ENCODE results near the gene COG5.
A peak's percentile ranks its signal among the peaks of the same experiment; 100 is the strongest.

COG5 gene

GRCh38 chr7:107212725-107213124 is 351.0 kb downstream of the COG5 start:
- DNase-seq: no peak

GRCh38 chr7:107210400-107210799 is 353.3 kb downstream of the COG5 start:
- DNase-seq: no peak

GRCh38 chr7:107209565-107209964 is 354.2 kb downstream of the COG5 start:
- DNase-seq: no peak

GRCh38 chr7:107208563-107208962 is 355.2 kb downstream of the COG5 start:
- DNase-seq: no peak

GRCh38 chr7:107208024-107208521 is 355.6 kb downstream of the COG5 start:
- no peak for DNase-seq

GRCh38 chr7:107207459-107207858 is 356.3 kb downstream of the COG5 start:
- no peak for DNase-seq

- DNase-seq: no peak
Observed at GRCh38 chr7:107206706-107207105, 357.0 kb downstream of the COG5 start.

GRCh38 chr7:107206136-107206535 is 357.6 kb downstream of the COG5 start:
- no peak for DNase-seq

GRCh38 chr7:107203607-107204006 is 360.1 kb downstream of the COG5 start:
- no peak for DNase-seq

- peak; percentile 6 for DNase-seq
Observed at GRCh38 chr7:107201795-107202450, 361.8 kb downstream of the COG5 start.

GRCh38 chr7:107196834-107197610 is 366.7 kb downstream of the COG5 start:
- no peak for DNase-seq

GRCh38 chr7:107194052-107194451 is 369.7 kb downstream of the COG5 start:
- DNase-seq: peak; percentile 3

GRCh38 chr7:107190090-107190489 is 373.6 kb downstream of the COG5 start:
- DNase-seq: no peak

GRCh38 chr7:107187774-107188173 is 375.9 kb downstream of the COG5 start:
- no peak for DNase-seq

- no peak for DNase-seq
Observed at GRCh38 chr7:107186240-107186639, 377.5 kb downstream of the COG5 start.

GRCh38 chr7:107185716-107186115 is 378.0 kb downstream of the COG5 start:
- DNase-seq: no peak

GRCh38 chr7:107181172-107181571 is 382.5 kb downstream of the COG5 start:
- no peak for DNase-seq

- peak; percentile 4 for DNase-seq
Observed at GRCh38 chr7:107180378-107180777, 383.3 kb downstream of the COG5 start.

GRCh38 chr7:107179326-107180164 is 384.2 kb downstream of the COG5 start:
- no peak for DNase-seq

GRCh38 chr7:107173691-107174406 is 389.9 kb downstream of the COG5 start:
- peak; percentile 21 for DNase-seq

- DNase-seq: no peak
Observed at GRCh38 chr7:107173191-107173590, 390.5 kb downstream of the COG5 start.

GRCh38 chr7:107172276-107173032 is 391.3 kb downstream of the COG5 start:
- no peak for DNase-seq

Measured in OCI-M1 (cell line).